GM12873 (cell line): ENCODE results near the gene PLCG2.

Source experiments
- TF ChIP-seq, protein P1 (sequence below): IDR thresholded peaks from 2 replicates; pipeline ENCODE4 v1.5.1; 2012; ENCODE audit warnings: low read depth, mild to moderate bottlenecking, moderate library complexity, low read length, control low read depth; ENCODE audit not compliant: insufficient read depth; ENCODE audit errors: missing control alignments

The PLCG2 gene

DNA sequence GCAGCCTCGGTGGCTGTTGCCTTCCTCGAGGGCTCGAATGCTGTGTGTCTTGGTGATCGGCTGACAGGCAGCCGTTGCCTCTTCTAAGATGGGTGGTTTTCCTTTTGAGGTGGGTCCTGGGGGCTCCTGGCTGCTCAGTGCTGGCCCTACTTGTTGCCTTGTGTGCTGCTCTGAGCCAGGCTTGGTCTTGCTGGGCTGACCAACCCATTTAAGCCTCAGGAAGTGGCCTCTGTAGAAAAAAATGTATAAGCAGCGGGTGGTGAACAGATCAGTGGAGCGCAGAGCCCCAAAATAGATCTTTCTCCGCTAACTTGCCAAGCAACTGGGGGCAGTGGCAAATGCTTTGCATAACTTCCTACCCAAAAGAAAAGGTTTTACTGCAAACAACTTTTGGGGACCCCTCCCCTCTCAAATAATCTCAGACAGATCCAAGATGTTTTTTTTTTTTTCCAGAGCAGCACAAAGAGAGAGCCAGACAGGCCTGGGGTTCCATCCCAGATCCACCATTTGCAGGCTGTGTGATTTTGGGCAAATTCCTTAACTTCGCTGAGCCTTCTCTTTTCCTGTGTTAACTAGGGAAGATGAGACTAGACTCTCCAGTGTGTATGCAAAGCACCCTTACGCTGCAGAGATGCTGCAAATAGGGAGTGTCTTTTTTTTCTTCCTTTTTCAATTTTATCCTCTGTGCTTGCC is 42.5 kb downstream of the PLCG2 start:
- TF ChIP-seq, protein P1, sequence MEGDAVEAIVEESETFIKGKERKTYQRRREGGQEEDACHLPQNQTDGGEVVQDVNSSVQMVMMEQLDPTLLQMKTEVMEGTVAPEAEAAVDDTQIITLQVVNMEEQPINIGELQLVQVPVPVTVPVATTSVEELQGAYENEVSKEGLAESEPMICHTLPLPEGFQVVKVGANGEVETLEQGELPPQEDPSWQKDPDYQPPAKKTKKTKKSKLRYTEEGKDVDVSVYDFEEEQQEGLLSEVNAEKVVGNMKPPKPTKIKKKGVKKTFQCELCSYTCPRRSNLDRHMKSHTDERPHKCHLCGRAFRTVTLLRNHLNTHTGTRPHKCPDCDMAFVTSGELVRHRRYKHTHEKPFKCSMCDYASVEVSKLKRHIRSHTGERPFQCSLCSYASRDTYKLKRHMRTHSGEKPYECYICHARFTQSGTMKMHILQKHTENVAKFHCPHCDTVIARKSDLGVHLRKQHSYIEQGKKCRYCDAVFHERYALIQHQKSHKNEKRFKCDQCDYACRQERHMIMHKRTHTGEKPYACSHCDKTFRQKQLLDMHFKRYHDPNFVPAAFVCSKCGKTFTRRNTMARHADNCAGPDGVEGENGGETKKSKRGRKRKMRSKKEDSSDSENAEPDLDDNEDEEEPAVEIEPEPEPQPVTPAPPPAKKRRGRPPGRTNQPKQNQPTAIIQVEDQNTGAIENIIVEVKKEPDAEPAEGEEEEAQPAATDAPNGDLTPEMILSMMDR: no peak

DNA sequence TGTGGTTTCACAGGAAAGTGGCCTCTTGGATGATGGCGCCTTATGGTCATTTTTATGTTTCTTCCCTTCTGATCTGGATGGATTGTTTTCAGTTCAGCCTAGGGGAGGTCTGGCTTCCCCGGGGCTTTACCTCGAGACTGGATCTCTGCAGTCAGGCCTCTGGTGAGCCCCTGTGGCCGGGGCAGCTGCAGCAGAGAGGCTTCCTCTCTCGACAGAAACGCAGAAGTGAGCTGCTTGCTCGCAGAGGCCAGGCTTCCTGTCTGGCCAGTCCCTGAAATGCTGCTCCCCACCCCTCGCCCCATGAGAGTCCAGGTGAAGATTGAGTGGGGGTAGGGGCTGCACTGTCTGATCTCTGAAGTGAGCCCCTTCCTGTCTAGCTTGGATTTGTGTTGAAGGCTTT is 44.0 kb downstream of the PLCG2 start:
- TF ChIP-seq, protein P1: peak; percentile 22

DNA sequence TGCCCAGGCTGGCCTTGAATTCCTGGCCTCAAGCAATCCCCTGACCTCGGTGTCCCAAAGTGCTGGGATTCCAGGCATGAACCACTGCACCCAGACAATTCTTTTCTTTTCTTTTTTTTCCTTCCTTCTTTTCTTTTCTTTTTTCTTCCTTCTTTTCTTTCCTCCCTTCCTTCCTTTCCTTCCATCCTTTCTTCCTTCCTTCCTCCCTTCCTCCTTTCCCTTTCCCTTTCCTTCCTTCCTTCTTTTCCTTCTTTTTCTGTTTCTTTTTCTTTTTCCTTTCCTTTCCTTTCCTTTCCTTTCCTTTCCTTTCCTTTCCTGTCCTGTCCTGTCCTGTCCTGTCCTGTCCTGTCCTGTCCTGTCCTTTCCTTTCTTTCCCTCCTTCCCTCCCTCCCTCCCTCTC is 44.6 kb downstream of the PLCG2 start:
- TF ChIP-seq, protein P1: no peak

DNA sequence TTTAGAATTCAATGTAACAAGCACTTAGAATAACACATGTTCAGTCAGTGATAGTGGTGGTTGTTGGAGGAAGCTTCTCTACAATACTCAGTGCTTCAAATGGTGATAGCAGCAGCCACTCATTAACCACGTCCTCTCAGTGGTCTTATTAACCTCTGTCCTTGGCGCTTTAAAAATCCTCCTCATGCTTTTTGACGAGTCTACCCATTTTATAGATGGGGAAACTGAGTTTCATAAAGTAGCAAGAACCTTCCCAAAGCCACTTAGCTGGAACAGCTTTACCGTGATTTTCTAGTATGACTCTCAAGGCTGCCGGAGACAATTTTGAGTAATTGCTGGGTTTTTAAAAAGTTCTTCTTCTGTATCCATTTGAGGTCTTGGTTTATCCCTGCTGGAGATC is 47.4 kb downstream of the PLCG2 start:
- TF ChIP-seq, protein P1: no peak

DNA sequence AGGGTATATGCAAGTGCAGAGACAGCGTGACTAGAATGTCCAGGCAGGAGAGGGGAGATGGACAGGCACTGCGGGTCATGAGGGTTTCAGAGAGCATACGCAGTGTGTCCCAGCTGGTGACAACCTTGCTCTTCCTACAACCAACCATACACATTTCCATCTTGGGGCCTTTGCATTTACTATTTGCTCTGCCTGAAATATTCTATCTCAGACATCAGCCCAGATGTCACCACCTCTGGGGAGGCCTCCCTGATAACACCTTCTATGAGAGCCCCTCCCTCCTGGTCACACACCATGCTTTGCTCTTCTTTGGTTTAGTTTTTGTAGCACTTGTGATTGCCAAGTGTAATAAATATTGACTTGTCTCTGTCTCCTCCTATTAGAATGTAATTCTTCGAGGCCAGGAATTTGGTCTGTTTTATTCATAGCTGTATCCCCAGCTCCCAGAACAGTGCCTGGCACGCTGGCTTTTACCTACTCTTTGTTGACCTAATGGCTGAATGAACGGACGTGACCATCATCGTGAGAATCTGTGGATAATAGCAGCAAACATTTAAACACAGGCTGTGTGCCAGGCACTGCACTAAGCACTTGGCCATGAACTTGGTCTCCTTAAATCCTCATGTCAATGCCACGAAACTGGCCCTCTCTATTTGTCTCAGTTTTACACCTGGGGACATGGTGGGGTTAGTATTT is 51.9 kb downstream of the PLCG2 start:
- TF ChIP-seq, protein P1: no peak

DNA sequence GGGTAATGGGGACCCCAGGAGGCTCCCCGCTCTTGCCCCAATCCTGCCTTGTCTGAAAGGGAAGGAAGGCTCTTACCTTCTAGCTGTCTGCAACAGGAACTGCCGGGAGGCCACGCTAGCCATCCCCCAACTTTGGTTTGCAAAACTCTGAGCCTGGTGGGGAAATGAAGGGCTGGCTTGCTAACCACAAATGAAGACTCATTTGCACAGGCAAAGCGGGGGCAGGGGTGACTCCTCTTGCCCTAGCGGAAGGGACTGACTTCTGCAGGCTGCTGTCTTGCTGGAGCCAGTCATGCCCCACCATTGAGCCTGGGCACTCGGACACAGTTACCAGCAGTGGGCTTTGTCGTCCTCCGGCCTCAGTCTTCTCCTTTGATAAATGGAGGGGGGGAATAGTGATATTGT is 52.6 kb downstream of the PLCG2 start:
- TF ChIP-seq, protein P1: peak; percentile 74

DNA sequence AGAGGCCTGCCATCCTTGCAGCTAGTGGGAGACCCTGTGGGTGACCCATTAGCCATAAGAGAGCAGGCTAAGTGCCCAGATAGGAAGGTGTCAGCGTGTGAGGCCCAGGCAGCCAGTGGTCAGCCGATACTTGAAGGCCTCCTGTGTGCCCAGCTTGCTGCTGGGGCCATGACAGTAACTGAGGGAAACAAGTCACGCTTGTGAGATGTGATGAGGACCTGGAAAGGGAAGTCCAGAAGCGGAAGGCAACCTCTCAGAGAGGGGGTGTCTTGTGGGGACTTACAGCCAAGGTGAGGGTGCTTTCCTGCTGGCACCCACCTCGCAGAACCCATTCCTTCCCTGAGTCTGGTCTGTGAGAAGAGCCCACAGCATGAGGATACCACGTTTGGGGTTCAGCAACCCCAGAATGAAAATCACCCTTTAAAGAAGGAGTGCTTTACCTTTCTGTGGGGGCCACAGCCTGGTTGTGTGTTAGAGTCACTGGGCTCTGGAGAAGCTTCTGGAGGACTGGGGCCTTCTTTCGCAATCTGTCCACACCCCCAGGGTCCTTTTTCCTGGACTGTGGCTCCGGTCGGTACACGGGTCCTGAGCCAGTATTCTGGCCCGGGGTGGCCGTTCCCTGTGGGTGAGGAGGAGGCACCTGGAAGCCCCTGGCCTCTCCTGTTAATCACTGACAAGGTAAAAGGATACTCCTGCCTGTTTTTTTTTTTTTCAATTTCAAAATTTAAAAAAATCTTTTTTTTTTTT is 53.9 kb downstream of the PLCG2 start:
- TF ChIP-seq, protein P1: no peak
